HG03460 (cell line): ENCODE data around the gene TBPL2.
"Not testable (repeated sequence)": the region's sequence is repeated elsewhere in the genome, so short reads cannot be mapped to it uniquely, and the experiment has no call there.

Source experiments
- ATAC-seq: cut with Tn5 transposase; IDR thresholded peaks from one replicate; pipeline ENCODE4 v1.9.1; 2021; ENCODE audit not compliant: unreplicated experiment

Gene TBPL2

DNA sequence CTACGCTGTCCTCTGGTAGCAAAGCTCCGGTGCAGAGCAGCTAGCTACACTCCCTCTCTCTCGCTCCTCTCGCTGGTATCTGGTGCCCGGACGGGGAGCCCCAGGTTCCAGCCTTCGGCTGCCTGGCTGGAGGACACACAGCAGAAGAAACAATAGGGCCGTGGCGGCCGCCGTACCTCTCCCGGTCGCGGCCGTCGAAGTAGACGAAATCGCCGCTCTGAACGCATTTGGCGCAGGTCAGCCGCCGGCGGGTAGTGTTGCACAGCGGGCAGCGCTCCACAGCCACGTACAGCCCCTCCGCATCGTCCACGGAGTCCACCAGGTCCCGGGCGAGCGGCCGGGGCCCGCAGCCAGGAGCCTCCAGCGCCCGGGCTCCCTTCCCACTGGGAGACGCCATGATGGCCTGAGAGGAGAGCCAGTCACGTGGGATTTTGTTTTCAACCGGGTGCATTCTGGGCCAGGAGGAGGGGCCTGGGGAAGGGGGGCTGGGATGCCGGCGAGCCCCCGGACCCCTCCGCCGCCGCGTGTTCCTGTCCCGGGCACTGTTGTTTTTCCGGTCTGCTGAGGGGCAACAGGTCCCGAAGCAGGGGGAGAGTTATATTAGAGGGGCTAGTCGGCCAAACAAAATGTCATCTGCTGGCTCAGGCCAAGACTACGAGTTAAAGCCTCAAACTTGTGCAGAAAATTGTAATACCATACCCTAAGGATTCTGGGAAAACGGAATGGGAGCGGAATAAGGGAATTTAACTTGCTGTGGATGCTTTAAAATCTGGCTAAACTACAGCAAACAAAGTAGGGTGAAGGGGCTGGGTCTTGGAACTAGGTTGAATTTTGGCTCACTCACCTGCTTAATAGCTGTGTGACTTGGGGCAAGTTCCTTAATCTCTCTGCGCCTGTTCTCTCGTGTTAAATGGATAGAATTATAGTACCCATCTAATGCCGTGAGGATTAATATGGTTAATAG is 28.7 kb downstream of the TBPL2 start, which contains the start of gene ATG14:
Gene ATG14, minus strand, starts transcription at position 405 of the 964 bp plus-strand sequence. Its CDS starts 8 bp downstream, at position 397.
- peak; percentile 98 for ATAC-seq

- ATAC-seq: no peak
These were observed 29.5 kb downstream of the TBPL2 start for GRCh38 chr14:55410876-55411275.

- ATAC-seq: no peak
These were observed 36.1 kb downstream of the TBPL2 start for GRCh38 chr14:55404173-55404854.

GRCh38 chr14:55401751-55402150 is 38.7 kb downstream of the TBPL2 start:
- ATAC-seq: no peak

DNA sequence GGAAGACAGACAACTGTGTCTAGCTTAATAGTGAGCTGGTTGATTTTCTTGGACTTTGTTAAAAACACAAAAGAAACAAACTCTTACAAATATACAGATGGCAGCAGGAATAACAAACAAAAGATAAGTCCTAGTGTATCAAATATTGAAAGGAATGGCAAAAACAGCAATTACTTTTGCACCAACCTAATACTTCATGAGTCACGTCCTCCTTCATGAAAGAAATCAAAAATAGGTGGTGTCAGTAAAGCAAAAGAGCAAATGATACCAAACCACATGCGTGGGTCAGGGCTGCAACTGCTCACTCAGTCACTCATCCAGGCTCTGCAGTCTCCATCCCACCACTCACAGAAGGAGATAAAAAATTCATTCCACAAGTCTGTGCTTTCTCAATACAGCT is 40.6 kb downstream of the TBPL2 start:
- no peak for ATAC-seq

DNA sequence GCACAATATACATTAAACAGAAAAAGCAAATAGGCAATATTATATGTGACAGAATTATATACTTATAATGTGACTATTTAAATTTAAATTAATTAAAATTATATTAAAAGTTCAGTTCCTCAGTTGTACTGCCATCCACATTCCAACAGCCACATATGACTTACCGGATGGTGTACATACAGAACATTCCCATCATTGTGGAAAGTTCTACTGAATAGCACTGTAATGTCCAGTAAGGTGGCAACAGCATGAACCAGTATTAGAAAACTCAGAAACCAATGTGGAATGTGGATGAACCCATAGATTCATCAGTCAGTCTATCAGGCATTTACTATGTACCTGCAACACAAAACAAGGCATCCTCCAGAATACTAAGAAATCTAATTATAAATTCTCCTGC is 41.2 kb downstream of the TBPL2 start:
- ATAC-seq: no peak

DNA sequence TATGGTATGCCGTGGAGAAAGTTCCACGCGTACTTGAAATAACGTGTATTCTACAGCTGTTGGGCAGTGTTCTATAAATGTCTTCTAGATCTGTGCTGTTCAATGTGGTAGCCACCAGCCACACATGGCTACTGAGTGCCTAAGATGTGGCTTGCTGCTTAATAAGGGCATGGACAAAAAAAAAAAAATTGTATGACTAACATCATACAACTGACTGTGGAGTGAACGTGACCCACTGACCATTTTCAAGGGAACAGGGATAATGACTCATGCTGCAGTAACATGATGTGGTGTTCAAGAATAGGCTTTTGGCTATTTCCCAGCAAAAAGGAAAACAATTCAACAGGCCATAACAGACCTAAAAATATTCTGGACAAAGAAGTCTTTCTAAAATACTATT is 41.7 kb downstream of the TBPL2 start:
- no peak for ATAC-seq

- no peak for ATAC-seq
These were observed 51.1 kb downstream of the TBPL2 start for GRCh38 chr14:55389330-55389729.

- no peak for ATAC-seq
These were observed 52.3 kb downstream of the TBPL2 start for GRCh38 chr14:55388160-55388559.

DNA sequence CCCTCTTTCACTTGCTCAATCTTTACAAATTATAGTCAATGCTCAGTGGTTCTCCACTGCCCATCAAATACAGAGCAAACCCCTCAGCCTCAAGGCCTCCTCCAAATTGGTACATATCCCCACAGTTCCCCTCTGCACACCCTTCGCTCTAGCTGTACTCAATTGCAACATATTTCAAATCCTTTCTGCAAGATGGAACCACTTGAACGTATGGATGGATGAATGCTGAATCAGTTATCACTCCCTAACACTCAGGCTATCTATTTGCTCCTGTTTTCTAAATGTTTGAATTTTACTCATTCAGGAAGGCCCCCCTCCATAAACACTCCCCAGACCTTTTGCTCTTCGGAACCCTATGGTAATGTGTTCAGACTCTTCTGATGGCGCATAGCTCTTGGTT is 53.3 kb downstream of the TBPL2 start:
- no peak for ATAC-seq

- no peak for ATAC-seq
These were observed 54.2 kb downstream of the TBPL2 start for GRCh38 chr14:55386037-55386808.

DNA sequence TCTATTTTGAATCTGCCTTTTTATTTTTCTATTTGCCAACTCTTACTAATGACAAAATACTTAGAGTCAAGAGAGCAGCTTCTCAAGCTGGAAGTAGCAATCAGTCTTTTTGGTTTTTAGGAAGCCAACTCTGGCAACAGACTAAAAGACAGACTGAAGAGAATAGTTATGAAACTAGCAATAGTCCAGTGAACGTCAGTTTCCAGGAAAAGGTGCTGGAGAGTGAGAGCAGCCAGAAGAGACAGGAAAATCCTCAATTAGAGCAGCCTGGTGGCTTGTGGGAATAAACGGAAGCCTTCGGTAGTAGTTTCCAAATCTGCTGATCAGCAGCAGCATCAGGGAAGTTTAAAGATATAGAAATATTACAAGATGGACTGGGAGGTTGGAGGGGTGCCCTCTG is 55.9 kb downstream of the TBPL2 start:
- ATAC-seq: no peak

- no peak for ATAC-seq
These were observed 56.8 kb downstream of the TBPL2 start for GRCh38 chr14:55383541-55384140.

DNA sequence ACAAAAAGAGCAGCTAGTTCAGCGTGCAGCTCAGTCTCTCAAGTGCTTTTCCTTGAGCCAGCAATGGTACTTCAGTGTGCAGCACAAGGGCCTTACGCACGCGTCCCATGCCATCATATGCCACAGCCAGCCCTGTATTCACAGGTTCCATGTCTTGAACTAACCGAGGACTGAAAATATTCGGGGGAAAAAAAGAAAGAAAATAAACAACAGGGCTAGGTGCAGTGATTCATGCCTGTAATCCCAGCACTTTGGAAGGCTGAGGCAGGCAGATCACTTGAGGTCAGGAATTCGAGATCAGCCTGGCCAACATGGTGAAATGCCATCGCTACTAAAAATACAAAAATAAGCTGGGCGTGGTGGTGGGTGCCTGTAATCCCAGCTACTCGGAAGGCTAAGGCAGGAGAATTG is 57.4 kb downstream of the TBPL2 start:
- not testable (repeated sequence) for ATAC-seq

- no peak for ATAC-seq
These were observed 57.9 kb downstream of the TBPL2 start for GRCh38 chr14:55382483-55382882.

GRCh38 chr14:55381561-55381960 is 58.9 kb downstream of the TBPL2 start:
- ATAC-seq: no peak

GRCh38 chr14:55381040-55381439 is 59.4 kb downstream of the TBPL2 start:
- ATAC-seq: no peak

GRCh38 chr14:55377236-55377635 is 63.2 kb downstream of the TBPL2 start:
- ATAC-seq: no peak

GRCh38 chr14:55374771-55375170 is 65.6 kb downstream of the TBPL2 start:
- ATAC-seq: no peak

- no peak for ATAC-seq
These were observed 66.4 kb downstream of the TBPL2 start for GRCh38 chr14:55373784-55374705.
